Epithelial cell of proximal tubule (primary cell): ENCODE data around the gene MRPL43. TPM values are rescaled to one million over a fixed set of nuclear protein-coding genes. Genes with fewer than 3 reads are reported as not detected.

Experiments
- DNase-seq: peaks from one replicate; pipeline ENCODE4 v3.0.0-alpha.2; 2011; ENCODE audit warnings: low read depth
- H3K4me3 ChIP-seq: 2 replicates; pipeline ENCODE4 v1.5.1; 2011; ENCODE audit warnings: low read depth, mild to moderate bottlenecking, low read length
- CTCF ChIP-seq: conservative IDR thresholded peaks from 2 replicates; pipeline ENCODE4 v1.5.1; 2012; ENCODE audit warnings: low read depth, mild to moderate bottlenecking, low read length
- total RNA-seq: library from RNA; depleted of rRNA; stranded (reverse); fragments of >200 nt; gene quantifications from 2 replicates; pipeline ENCODE4 v1.2.3, GENCODE V29; 2015

MRPL43 gene
- total RNA-seq, 1 donor from 2014 or later = 99.6 TPM

- DNase-seq = no peak
- H3K4me3 ChIP-seq = peak overlapping the region; percentile 93
- no peak for TF ChIP-seq CTCF
Measured at GRCh38 chr10:101001659-101002035, 14.3 kb upstream of the MRPL43 start.

- H3K4me3 ChIP-seq = peak overlapping the region; percentile 93
- DNase-seq = no peak
- TF ChIP-seq CTCF = no peak
Measured at GRCh38 chr10:101000915-101001658, 13.8 kb upstream of the MRPL43 start.

- H3K4me3 ChIP-seq = peak overlapping the region; percentile 93
- TF ChIP-seq CTCF = no peak
- DNase-seq = no peak
Measured at GRCh38 chr10:101000127-101000914, 13.0 kb upstream of the MRPL43 start.

- no peak for TF ChIP-seq CTCF
- DNase-seq = no peak
- H3K4me3 ChIP-seq = peak within 1 kb of the TSS; percentile 93
Measured at GRCh38 chr10:100999742-101000126, 12.4 kb upstream of the MRPL43 start, which contains the start of gene LZTS2. Gene LZTS2 (plus strand): TSS chr10:100999808. CDS start chr10:101002539, 2,731 bp downstream.

- peak overlapping the region; percentile 93 for H3K4me3 ChIP-seq
- no peak for DNase-seq
- TF ChIP-seq CTCF = peak; percentile 65
Measured at GRCh38 chr10:100998991-100999741, 11.9 kb upstream of the MRPL43 start.

- no peak for TF ChIP-seq CTCF
- H3K4me3 ChIP-seq = peak overlapping the region; percentile 93
- DNase-seq = no peak
Measured at GRCh38 chr10:100998183-100998990, 11.1 kb upstream of the MRPL43 start.
